ENCODE results near the gene TOM1.

TOM1 gene

DNA sequence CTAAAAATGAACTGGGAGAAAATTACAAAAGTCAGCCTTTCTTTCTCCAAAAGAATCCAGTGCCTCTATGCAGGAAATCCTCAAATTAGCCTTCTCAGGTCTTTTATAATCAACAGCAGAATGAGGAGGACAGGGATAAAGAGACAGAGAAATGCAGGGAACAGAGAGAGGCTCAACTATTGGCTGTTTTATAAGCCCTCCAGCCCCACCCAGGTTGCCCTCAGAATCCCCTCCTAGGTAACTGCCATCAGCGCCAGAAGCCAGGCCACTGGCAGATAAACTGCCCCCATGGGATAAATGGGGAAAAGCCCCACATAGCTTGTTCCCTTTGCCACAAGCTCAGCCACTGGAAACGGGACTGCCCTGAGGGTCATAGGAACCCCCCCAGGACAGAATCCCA, 70.3 kb downstream of the TOM1 start:
- DNase-seq (ENCODE audit: low read depth in 2 of 2), result no peak

DNA sequence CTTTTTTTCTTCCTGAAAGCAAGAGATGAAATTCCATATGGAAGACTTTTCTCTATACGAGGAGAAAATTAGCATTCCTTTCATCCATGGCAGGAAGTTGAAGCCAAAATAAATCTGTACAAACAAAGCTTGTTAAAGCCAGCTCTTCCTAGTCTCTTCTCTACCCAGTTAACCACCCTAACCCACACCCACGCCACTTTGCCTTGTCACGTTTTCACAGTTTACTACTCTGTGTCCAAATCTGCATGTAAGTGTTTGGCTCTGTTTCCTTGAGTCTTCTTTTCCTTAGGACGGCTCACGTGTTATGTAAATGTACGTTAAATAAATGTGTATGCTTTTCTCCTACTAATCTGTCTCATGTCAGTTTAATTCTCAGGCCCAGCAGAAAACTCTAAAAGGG, 74.1 kb downstream of the TOM1 start:
- DNase-seq (ENCODE audit: low read depth in 2 of 2), result no peak

DNA sequence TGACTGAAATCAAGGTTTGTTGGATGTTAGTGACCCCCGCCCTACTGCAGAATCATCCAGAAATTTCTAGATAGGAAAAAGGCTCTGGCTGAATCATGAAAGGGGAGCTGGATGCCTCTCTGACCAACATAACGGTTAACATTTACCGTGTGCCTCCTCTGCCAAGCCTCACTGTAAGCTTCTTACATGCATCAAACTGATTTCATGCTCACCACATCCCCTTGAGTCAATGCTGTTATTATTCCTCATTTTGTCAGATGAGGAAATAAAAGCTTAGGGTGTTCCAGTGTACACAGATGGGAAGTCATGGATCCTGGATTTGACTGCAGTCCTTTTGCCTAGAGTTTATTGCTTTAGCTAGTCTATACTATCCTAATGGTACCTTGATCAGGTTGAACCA, 75.3 kb downstream of the TOM1 start:
- DNase-seq (ENCODE audit: low read depth in 2 of 2), result no peak

DNA sequence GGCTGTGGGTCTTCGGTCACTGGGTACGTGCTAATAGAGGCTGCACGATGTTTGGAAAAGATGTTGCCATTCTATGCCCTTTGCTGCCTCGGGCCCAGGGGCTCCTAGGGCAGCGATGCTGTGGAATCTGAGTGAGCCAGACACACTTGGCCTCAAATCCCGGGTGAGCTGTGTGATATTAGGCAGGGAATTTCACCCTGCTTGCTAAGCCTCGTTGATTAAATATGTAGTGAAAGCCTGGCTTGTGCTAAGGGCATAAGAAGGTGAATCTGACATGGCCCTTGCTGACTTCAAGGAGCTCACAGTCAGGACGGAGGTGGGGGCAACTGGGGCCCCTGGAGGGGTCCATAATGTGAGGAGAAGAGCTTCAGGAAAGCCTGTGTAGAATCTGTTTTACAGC, 75.8 kb downstream of the TOM1 start:
- no peak for DNase-seq (ENCODE audit: low read depth in 2 of 2)

DNA sequence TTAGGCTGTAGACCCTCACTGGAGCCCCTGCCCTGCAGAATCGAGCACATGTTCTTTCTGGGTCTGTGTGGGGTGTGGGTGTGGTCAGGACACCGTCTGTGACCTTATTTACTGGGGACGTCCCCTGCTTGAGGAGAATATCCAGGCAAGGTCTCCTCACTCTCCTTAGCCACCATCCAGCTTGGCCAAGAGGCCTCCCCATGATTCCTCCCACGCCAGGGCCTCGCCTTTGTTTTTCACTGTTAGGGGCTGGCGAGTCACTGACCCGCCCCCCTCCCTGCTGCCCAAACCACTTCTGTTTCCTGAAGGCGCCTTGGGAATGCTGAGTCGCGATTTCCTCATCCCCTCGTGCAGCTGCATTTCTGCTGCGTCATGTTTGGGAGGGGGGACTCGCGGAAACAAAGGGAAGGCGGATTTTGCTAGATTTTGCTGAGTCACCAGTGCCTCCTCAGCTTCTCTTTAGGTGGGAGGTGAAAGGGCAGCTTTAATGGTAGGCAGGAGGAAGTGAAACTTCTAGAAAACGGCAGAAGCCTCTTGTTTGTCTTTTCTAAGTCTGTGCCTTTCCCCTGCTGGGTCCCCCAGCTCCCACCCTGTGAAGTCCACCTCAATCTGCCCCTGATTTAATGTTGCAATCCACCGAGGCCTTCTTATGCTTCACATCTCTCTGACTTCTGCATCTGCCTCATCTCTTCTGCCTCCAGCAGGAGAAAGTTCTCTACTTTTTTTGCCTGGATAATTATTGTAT, 77.2 kb downstream of the TOM1 start:
- DNase-seq (ENCODE audit: low read depth in 2 of 2), result peak; percentile 96 to 97

DNA sequence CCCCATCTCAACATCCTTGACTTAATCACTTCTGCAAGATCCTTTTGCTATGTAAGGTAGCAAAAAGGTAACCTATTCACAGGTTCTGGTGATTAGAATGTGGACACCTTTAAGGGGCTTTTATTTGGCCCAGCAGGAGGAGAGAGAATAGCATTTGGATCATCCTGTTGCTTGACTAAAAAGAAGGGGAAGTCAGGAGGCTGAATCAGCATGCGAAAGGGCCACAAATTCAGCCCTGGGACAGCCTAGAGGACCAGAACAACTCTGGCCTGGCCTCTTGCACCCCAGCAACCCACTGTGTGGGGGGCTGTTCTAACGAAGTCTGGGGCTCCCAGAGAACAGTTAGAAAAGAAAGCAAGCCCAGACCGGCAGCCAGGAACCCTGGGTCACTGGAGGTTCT, 78.0 kb downstream of the TOM1 start:
- DNase-seq (ENCODE audit: low read depth in 2 of 2), result no peak

DNA sequence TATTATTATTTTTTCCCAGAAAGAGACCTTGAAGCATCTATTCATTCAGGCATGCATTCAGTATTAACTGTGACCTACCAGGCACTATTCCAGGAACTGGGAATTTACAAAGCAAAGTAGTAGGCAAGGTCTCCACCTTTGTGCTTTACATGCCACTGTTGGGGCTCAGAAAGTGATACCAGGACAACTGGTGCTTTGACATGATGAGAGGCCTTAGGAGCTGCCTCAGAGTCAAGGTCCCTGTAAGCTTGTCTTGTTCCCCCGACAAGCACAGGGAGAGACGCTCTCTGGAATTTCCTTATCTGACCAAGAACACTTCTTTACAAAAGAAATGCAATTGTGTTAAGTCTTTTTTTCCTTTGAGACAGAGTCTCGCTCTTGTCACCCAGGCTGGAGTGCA, 78.9 kb downstream of the TOM1 start:
- DNase-seq (ENCODE audit: low read depth in 2 of 2), result no peak

DNA sequence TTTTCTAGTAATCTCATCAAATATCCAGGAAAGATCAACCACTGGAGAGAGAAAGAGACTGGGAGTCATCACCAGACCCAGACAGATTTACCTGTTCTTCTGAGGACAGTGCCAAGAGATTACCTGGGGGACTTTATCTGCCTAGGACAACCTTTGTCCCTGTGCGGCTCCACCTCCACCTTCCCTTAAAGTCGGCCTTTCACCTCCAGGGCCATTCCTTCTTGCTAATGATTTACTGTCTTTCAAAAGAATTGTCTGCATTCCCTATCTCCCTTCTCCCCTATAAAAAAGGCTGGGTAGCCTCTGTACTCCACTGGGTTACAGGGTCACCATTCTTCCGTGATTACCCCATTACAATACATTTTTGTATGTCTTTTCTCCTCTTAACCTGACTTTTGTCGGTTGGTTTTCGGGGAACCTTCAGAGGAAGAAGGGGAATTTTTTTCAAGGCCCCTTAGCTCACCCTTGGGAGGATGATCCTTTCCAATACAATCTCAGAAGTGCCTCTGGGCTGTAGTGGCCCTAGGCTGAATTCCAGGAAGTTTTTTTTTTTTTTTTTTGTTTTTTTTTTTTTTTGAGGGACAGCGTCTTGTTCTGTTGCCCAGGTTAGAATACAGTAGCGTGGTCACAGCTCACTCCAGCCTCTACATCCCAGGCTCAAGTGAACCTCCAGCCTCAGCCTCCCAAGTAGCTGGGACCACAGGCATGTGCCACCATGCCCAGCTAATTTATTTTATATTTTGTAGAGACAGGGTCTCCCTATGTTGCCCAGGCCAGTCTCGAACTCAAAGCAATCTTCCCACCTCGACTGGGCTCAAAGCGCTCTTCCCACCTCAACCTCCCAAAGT, 79.7 kb downstream of the TOM1 start:
- no peak for DNase-seq (ENCODE audit: low read depth in 2 of 2)

DNA sequence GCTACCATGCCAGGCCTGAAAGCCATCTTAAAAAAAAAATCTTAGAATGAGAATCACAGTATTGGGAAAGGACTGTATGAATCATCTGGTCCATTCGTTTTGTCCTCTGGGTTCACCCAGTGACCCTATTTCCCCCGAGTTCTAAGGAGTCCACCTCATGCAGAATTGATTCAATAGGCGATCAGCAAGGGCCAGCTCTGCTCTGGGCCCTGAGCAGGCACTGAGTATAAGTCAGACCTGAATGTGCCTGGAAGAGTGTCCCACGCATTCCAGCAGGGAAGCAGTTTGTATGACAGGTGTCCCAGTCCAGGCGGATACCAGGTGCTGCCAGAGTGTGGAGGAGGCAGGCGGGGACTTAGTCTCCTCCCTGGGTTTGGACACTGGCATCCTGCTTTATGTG, 80.3 kb downstream of the TOM1 start:
- DNase-seq (ENCODE audit: low read depth in 2 of 2), result no peak

DNA sequence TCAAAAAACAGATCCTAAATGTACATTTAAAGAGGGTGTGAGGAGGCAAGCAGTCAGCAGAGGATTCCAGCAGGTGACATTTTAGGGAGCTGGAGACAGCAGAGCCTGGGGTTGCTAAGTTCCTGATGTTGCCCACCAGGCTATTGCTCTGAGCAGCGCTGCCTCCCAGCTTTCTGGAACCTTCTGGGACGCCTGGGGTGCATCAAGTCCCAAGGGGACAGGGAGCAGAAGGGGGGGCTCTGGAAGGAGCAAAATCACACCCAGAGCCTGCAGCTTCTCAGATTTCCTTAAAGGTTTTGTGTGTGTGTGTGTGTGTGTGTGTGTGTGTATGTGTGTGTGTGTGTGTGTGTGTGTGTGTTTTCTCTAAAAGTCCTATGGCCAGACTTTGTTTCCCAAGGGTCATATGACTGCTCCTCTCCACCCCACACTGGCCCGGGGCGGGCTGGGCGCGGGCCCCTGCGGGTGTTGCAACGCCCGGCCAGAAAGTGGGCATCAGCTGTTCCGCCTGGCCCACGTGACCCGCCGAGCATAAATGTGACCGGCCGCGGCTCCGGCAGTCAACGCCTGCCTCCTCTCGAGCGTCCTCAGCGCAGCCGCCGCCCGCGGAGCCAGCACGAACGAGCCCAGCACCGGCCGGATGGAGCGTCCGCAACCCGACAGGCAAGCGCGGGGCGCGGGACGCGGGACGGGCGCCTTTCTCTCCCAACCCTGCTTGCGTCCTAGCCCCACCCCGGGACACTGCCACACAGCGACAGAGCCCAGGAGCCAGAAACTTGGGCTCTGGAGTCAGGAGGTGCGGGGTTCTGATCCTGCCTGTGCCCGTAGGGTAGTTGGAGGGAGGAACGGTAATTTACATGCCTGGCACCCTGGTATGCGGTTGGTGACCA, 81.1 kb downstream of the TOM1 start, which contains the start of gene HMOX1:
Gene HMOX1, plus strand, starts transcription at position 560 of the 887 bp plus-strand sequence. Its CDS starts 78 bp downstream, at position 638.
- DNase-seq (ENCODE audit: low read depth in 2 of 2), result peak; percentile 59 to 63

DNA sequence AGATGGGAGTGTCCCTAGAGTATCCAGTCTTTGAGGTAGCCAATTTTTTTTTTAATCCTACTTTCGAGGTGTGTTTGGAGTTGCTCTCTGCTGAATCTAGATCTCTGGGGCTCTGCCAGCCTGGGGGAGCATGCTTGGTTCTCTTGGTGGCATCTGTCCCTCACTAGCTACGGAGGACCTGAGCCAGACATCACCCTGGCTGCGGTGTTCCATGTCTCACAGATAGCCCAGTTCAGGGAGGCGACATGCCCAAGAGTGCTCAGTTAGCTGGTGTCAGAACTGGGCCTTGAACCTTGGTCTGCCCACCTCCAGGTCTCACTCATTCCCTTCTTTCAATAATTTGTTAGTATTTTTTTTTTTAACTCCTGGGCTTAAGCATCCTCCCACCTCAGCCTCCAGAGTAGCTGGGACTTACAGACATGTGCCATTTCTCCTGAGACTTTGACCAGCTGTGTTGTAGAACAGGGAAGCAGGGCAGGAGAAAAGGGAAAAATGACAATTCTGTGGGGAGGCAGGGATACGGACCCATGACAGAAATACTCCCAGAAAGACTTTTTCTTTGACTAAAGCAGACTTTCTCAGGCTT, 81.8 kb downstream of the TOM1 start:
- no peak for DNase-seq (ENCODE audit: low read depth in 2 of 2)

DNA sequence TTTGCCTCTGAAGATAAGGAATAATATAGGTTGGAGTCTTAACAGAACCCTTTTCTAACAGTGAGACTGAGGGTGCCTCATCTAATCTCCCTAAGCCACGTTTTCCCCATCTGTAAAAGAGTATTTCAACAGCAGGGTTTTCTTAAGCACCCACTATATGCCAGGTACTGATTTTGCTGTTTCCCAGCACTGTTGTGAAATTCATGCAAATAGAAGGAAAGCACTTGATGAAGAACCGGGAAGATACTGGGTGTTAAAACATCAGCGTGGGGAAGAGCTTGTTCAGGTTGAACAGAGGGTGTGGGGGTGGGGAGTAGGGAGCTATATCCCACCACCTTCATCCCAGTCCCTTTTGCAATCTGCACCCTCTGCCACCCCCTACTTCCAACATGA, 84.0 kb downstream of the TOM1 start:
- DNase-seq (ENCODE audit: low read depth in 2 of 2), result no peak

DNA sequence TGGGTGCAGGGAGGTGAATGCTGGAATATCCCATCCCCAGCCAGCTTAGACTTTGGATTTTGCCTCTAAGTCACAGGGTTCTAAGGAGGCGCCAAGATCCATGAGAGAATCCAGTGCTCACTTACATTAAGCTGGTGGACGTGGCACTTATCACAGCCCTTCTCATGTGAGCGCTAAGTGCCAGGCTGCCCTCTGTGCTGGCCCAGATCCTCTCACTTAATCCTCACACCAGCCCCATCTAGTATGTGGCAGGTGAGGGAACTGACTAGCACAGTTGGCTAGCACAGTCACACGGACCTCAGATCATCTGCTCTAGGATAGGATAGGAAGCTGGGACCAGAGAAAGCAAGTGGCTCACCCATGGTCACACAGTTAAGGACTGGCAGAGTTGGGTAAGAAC, 84.8 kb downstream of the TOM1 start:
- no peak for DNase-seq (ENCODE audit: low read depth in 2 of 2)

DNA sequence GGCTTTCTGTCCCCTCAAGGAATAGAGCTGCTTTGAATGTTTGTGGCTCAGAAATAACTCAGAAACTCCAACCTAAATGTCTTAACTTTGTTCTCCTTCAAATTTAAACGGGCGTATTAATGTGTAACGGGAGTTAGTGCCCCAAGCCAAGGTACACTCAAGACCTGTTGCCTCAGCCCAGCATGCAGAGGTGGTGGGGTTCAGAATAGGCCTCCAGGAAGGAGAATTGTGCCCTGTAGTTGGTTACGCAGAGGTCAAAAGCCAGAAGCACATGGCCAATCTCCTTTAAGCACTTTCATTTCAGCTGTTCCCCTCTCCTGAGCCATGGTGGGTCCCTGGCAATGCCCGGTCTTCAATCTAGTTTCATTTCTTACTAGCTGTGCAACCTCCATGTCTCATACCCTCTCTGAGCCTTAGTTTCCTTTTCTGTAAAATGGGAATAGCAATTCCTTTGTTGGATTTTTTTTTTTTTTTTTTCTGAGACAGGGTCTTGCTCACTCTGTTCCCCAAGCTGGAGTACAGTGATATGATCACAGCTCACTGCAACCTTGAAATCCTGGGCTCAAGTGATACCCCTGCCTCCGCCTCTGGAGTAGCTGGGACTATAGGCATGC, 85.4 kb downstream of the TOM1 start:
- no peak for DNase-seq (ENCODE audit: low read depth in 2 of 2)

DNA sequence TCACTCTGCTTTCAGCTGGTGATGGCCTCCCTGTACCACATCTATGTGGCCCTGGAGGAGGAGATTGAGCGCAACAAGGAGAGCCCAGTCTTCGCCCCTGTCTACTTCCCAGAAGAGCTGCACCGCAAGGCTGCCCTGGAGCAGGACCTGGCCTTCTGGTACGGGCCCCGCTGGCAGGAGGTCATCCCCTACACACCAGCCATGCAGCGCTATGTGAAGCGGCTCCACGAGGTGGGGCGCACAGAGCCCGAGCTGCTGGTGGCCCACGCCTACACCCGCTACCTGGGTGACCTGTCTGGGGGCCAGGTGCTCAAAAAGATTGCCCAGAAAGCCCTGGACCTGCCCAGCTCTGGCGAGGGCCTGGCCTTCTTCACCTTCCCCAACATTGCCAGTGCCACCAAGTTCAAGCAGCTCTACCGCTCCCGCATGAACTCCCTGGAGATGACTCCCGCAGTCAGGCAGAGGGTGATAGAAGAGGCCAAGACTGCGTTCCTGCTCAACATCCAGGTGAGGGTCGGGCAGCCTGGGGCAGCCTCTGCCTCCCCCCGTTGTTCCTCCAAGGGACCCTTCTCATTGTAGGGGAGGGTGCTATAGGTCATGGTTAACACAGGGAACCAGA, 87.1 kb downstream of the TOM1 start:
- DNase-seq (ENCODE audit: low read depth in 2 of 2), result no peak

DNA sequence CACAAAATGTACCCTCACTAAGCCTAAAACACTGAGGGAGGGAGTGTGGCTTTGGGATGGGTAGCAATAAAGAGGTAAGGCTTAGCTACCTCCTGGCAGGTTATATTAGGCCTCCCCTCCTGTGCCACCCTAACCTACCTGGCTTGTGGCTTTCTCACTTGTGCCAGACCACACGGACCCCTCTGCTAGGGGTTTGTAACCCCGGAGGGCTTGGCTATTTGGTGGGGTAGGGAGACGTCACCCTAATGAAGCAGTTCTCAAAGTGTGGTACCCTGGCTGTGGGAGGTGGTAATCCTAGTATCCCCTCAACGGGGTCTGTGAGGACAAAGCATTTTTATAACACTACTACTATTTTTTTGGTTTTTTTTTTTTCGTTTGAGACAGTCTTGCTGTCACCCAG, 91.2 kb downstream of the TOM1 start:
- DNase-seq (ENCODE audit: low read depth in 2 of 2), result no peak

DNA sequence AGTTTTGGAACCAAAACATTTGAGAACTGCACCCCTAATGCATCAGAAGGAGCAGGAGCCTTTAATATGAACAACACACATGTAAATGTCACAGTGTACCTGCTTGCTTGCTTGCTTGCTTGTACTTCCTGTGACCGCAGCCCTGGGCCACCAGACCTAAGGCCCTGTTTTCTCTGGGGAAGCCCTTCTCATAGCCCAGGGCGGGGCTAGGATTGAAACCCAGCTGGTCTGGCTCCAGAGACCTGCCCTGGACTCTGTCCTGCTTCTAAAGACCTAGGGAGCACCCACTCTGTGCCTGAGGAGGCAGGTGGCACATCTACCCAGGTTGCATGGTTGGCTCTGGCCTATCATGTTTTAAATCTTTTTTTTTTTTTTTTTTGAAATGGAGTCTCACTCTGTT, 92.7 kb downstream of the TOM1 start:
- DNase-seq (ENCODE audit: low read depth in 2 of 2), result no peak

DNA sequence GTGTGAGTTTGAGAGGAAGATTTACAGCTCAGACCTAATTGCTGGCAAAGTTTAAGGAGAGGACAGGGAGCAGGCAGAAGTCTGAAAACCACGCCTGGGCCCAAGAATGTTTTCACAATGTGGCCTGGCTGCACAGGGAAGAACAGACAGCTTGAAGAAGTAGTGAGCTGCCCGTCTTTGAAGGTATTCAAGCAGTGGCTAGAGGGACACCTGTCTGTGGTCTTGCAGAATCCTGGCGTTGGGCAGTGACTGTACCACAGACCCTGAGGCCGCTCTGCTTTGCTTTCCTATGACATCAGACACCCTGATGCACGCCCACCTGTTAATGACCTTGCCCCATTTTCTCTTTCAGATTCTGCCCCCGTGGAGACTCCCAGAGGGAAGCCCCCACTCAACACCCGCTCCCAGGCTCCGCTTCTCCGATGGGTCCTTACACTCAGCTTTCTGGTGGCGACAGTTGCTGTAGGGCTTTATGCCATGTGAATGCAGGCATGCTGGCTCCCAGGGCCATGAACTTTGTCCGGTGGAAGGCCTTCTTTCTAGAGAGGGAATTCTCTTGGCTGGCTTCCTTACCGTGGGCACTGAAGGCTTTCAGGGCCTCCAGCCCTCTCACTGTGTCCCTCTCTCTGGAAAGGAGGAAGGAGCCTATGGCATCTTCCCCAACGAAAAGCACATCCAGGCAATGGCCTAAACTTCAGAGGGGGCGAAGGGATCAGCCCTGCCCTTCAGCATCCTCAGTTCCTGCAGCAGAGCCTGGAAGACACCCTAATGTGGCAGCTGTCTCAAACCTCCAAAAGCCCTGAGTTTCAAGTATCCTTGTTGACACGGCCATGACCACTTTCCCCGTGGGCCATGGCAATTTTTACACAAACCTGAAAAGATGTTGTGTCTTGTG, 93.7 kb downstream of the TOM1 start:
- no peak for DNase-seq (ENCODE audit: low read depth in 2 of 2)

DNA sequence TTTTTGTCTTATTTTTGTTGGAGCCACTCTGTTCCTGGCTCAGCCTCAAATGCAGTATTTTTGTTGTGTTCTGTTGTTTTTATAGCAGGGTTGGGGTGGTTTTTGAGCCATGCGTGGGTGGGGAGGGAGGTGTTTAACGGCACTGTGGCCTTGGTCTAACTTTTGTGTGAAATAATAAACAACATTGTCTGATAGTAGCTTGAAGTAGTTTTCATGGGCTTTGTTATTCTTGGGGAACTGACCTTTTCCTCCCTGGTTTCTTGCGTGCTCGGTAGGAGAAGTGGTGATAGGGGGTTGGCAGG, 94.3 kb downstream of the TOM1 start:
- DNase-seq (ENCODE audit: low read depth in 2 of 2), result no peak

Data from fibroblast of skin of left biceps (primary cell).